SK-N-SH (cell line): ENCODE measurements around the gene ZBTB47. TPM values are rescaled to one million over a fixed set of nuclear protein-coding genes. Genes with fewer than 3 reads are reported as not detected.

Experiments
- CTCF ChIA-PET: fragments of 300-600, 350-600 bp; formaldehyde crosslinking; extraction: SDS; loops from one replicate; lab custom pipeline; 2021; lab: Yijun Ruan, JAX
- POLR2A ChIA-PET: fragments of 350-600 bp; sonication (Branson Sonifier 250); formaldehyde crosslinking; extraction: SDS; loops from one replicate; lab custom pipeline; 2020; ENCODE audit warnings: antibody characterized with exemption, inconsistent platforms; lab: Yijun Ruan, JAX
- DNase-seq: peaks from one replicate; pipeline ENCODE4 v3.0.0; 2012
- H2AFZ ChIP-seq: fragments of 200-600 bp; sonication (generic); 2 replicates; pipeline ENCODE4 v1.8.1; 2016; ENCODE audit warnings: antibody characterized with exemption, mild to moderate bottlenecking, low read depth
- H3F3A ChIP-seq: fragments of 200-600 bp; sonication (generic); replicated peaks from 2 replicates; pipeline ENCODE3; 2016; ENCODE audit warnings: antibody characterized with exemption, mild to moderate bottlenecking; ENCODE audit not compliant: insufficient read depth
- H3K27ac ChIP-seq, 2 experiments: fragments of 200-500 bp in 1 of 2; fragments of 200-600 bp in 1 of 2; sonication (Bioruptor generic) in 1 of 2; sonication (generic), shearing (Covaris generic) in 1 of 2; 2 replicates each; pipeline versions ENCODE4 v1.5.1 to v1.6.1; 2014 to 2016; ENCODE audit warnings: low read depth in 2 of 2, inconsistent platforms in 1 of 2, low read length in 1 of 2, mild to moderate bottlenecking in 1 of 2, mixed read lengths in 1 of 2
- H3K27me3 ChIP-seq: fragments of 200-600 bp; sonication (generic), shearing (Covaris generic); 2 replicates; pipeline ENCODE4 v1.6.1; 2016; ENCODE audit warnings: mixed run types; ENCODE audit not compliant: insufficient read depth
- H3K36me3 ChIP-seq, 2 experiments: fragments of 200-500 bp in 1 of 2; fragments of 200-600 bp in 1 of 2; sonication (Bioruptor generic) in 1 of 2; sonication (generic) in 1 of 2; replicated peaks in 1 of 2; 2 replicates each; pipeline versions ENCODE3 to v1.5.1; 2014 to 2016; ENCODE audit warnings: low read length in 1 of 2, mild to moderate bottlenecking in 1 of 2; ENCODE audit not compliant: insufficient read depth in 2 of 2, control insufficient read depth in 1 of 2
- H3K4me1 ChIP-seq, 2 experiments: fragments of 200-500 bp in 1 of 2; fragments of 200-600 bp in 1 of 2; sonication (Bioruptor generic) in 1 of 2; sonication (generic), shearing (Covaris generic) in 1 of 2; 2 replicates each; pipeline versions ENCODE4 v1.5.1 to v1.6.1; 2014 to 2016; ENCODE audit warnings: low read depth in 1 of 2, low read length in 1 of 2, mixed run types in 1 of 2; ENCODE audit not compliant: insufficient read depth in 2 of 2, control insufficient read depth in 1 of 2
- H3K4me2 ChIP-seq: fragments of 200-600 bp; sonication (generic), shearing (Covaris generic); 2 replicates; pipeline ENCODE4 v1.6.1; 2017; ENCODE audit warnings: mixed run types
- H3K4me3 ChIP-seq, 2 experiments: fragments of 200-500 bp in 1 of 2; fragments of 200-600 bp in 1 of 2; sonication (Bioruptor generic) in 1 of 2; sonication (generic), shearing (Covaris generic) in 1 of 2; 2 replicates each; pipeline versions ENCODE4 v1.5.1 to v1.8.1; 2014 to 2016; ENCODE audit warnings: low read depth in 2 of 2, inconsistent platforms in 1 of 2, low read length in 1 of 2, mild to moderate bottlenecking in 1 of 2, mixed read lengths in 1 of 2, moderate library complexity in 1 of 2
- H3K79me2 ChIP-seq: fragments of 200-600 bp; sonication (generic); 2 replicates; pipeline ENCODE4 v1.8.1; 2017; ENCODE audit warnings: mild to moderate bottlenecking; ENCODE audit not compliant: insufficient read depth
- H3K9ac ChIP-seq: fragments of 200-600 bp; sonication (generic); 2 replicates; pipeline ENCODE4 v1.6.1; 2017; ENCODE audit warnings: mixed run types
- H3K9me2 ChIP-seq: fragments of 200-600 bp; sonication (generic); 2 replicates; pipeline ENCODE4 v1.6.1; 2017; ENCODE audit warnings: mixed run types
- H3K9me3 ChIP-seq: fragments of 200-600 bp; sonication (generic); 2 replicates; pipeline ENCODE4 v1.6.1; 2017; ENCODE audit warnings: mixed run types, mild to moderate bottlenecking, moderate library complexity
- H4K20me1 ChIP-seq: fragments of 200-600 bp; sonication (generic); 2 replicates; pipeline ENCODE4 v1.6.1; 2017; ENCODE audit warnings: mild to moderate bottlenecking, mixed run types; ENCODE audit not compliant: insufficient read depth
- ELF1 ChIP-seq: IDR thresholded peaks from 2 replicates; pipeline ENCODE4 v1.4.0; 2012
- EP300 ChIP-seq, 2 experiments: IDR thresholded peaks; 2 replicates each; pipeline versions ENCODE4 v1.4.0 to v1.6.1; 2012; ENCODE audit warnings: borderline replicate concordance in 1 of 2, low read depth in 1 of 2, low read length in 1 of 2
- FOXM1 ChIP-seq: IDR thresholded peaks from 2 replicates; pipeline ENCODE4 v1.4.0; 2012; ENCODE audit warnings: low read depth, mild to moderate bottlenecking
- GABPA ChIP-seq: IDR thresholded peaks from 2 replicates; pipeline ENCODE4 v1.4.0; 2012; ENCODE audit warnings: low read depth, mild to moderate bottlenecking
- GATA2 ChIP-seq: sonication (generic); formaldehyde crosslinking; IDR thresholded peaks from 2 replicates; pipeline ENCODE4 v1.5.0; 2020; ENCODE audit warnings: mild to moderate bottlenecking, missing genetic modification reagents
- MXI1 ChIP-seq: IDR thresholded peaks from 2 replicates; pipeline ENCODE4 v1.6.1; 2012; ENCODE audit warnings: mild to moderate bottlenecking, low read depth, low read length, improper control_type of control experiment
- NFIC ChIP-seq: IDR thresholded peaks from 2 replicates; pipeline ENCODE4 v1.4.0; 2012; ENCODE audit warnings: borderline replicate concordance
- NRF1 ChIP-seq: IDR thresholded peaks from 2 replicates; pipeline ENCODE4 v1.6.1; 2012; ENCODE audit warnings: low read depth, mild to moderate bottlenecking, low read length
- RCOR1 ChIP-seq: fragments of 150-350 bp; IDR thresholded peaks from 2 replicates; pipeline ENCODE4 v1.6.1; 2017; ENCODE audit warnings: antibody characterized with exemption, low read length
- REST ChIP-seq: IDR thresholded peaks from 2 replicates; pipeline ENCODE4 v1.6.1; 2012; ENCODE audit warnings: mild to moderate bottlenecking, low read depth, low read length, moderate library complexity
- RXRA ChIP-seq: IDR thresholded peaks from 2 replicates; pipeline ENCODE4 v1.4.0; 2012; ENCODE audit warnings: low read depth, mild to moderate bottlenecking, borderline replicate concordance
- SIN3A ChIP-seq: IDR thresholded peaks from 2 replicates; pipeline ENCODE4 v1.6.1; 2012; ENCODE audit warnings: low read depth, mild to moderate bottlenecking, low read length, moderate library complexity, borderline replicate concordance
- TCF12 ChIP-seq: IDR thresholded peaks from 2 replicates; pipeline ENCODE4 v1.4.0; 2012
- USF1 ChIP-seq: IDR thresholded peaks from 2 replicates; pipeline ENCODE4 v1.4.0; 2012; ENCODE audit warnings: low read depth, borderline replicate concordance
- USF2 ChIP-seq: fragments of 150-350 bp; IDR thresholded peaks from 2 replicates; pipeline ENCODE4 v1.6.1; 2017; ENCODE audit warnings: antibody characterized with exemption, low read length, low read depth, borderline replicate concordance
- YY1 ChIP-seq: IDR thresholded peaks from 2 replicates; pipeline ENCODE4 v1.4.0; 2012; ENCODE audit warnings: low read depth, mild to moderate bottlenecking
- WGBS: methylation state at CpG from one replicate; pipeline ENCODE4 v1.1.6; 2017; ENCODE audit warnings: low lambda C conversion rate; 5-methylcytosine and 5-hydroxymethylcytosine counted together
- polyA plus RNA-seq, 3 experiments: library from polyadenylated mRNA; depleted of rRNA; stranded (reverse); fragments of >200 nt; gene quantifications; 2 replicates each; pipeline ENCODE4 v1.2.3, GENCODE V29; 2012

ZBTB47 gene
- polyA plus RNA-seq, 1 of the 3 experiments (the other 2 are of a cell fraction), result 9.9 TPM

- no peak for TF ChIP-seq SIN3A
- TF ChIP-seq NFIC, result no peak
- TF ChIP-seq REST, result no peak
- TF ChIP-seq ELF1, result no peak
- no peak for TF ChIP-seq USF1
- no peak for TF ChIP-seq RCOR1
- TF ChIP-seq RXRA, result no peak
These were observed 28.0 kb downstream of the ZBTB47 start (continued) for GRCh38 chr3:42681361-42682038.

- ChIA-PET POLR2A (no interaction called here), CTCF (interaction anchor here (0.6 kb wide), 1 partner anchor 1463 kb away, joined by 3 read pairs; no protein-coding TSS in a partner anchor)
- H3K4me1 ChIP-seq, result no peaks in the 10 kb centered on the region; a peak in 1 of 4 replicates
These were observed 29.0 kb downstream of the ZBTB47 start for GRCh38 chr3:42682301-42683070.

More at GRCh38 chr3:42682301-42683070, 29.0 kb downstream of the ZBTB47 start:
- 54% methylated on average over 12 of the region's 12 CpGs for WGBS
- Histone ChIP-seq H3K36me3 (no peaks in the 10 kb centered on the region), H3K9me3 (no peaks in the 10 kb centered on the region), H3F3A (no peaks in the 10 kb centered on the region), H2AFZ (no peak overlapping the region), H3K9ac (no peak overlapping the region), H3K79me2 (no peaks in the 10 kb centered on the region), H3K27ac (no peak overlapping the region), H3K27me3 (peaks cover 19% of the 10 kb centered on the region; the same call in 1 of the 2 replicates), H3K4me3 (no peak overlapping the region), H3K4me2 (no peak overlapping the region), H3K9me2 (no peaks in the 10 kb centered on the region), H4K20me1 (no peaks in the 10 kb centered on the region)
- no peak for DNase-seq
- TF ChIP-seq ELF1 (no peak), TCF12 (no peak), GATA2 (no peak), NRF1 (no peak), NFIC (no peak), MXI1 (no peak), RCOR1 (no peak), GABPA (no peak), YY1 (no peak), EP300 (IDR thresholded peaks at IDR 0.05; ENCODE audit: borderline replicate concordance in 1 of 2, low read depth in 1 of 2, low read length in 1 of 2) (no peak), FOXM1 (no peak), USF2 (no peak), RXRA (no peak)
